Skeletal muscle satellite cell (primary cell): Measurements from ENCODE around the gene POM121. TPM values are rescaled to one million over a fixed set of nuclear protein-coding genes. Genes with fewer than 3 reads are reported as not detected.
"Not testable (repeated sequence)": the region's sequence is repeated elsewhere in the genome, so short reads cannot be mapped to it uniquely, and the experiment has no call there.

ENCODE experiments used
- H3K27me3 ChIP-seq: 2 replicates; pipeline ENCODE4 v1.7.0; 2013; ENCODE audit warnings: low read length; ENCODE audit not compliant: control insufficient read depth, insufficient read depth
- H3K36me3 ChIP-seq: 2 replicates; pipeline ENCODE4 v1.7.0; 2013; ENCODE audit warnings: mild to moderate bottlenecking, control low read depth, low read length; ENCODE audit not compliant: insufficient read depth
- H3K4me1 ChIP-seq: 2 replicates; pipeline ENCODE4 v1.7.0; 2013; ENCODE audit warnings: low read length; ENCODE audit not compliant: control insufficient read depth, insufficient read depth
- H3K4me2 ChIP-seq: 2 replicates; pipeline ENCODE4 v1.7.0; 2013; ENCODE audit warnings: mild to moderate bottlenecking, low read length
- H3K4me3 ChIP-seq: 2 replicates; pipeline ENCODE4 v1.7.0; 2013; ENCODE audit warnings: low read length
- H3K9ac ChIP-seq: 2 replicates; pipeline ENCODE4 v1.7.0; 2013; ENCODE audit warnings: mild to moderate bottlenecking, low read depth, low read length, moderate library complexity
- H3K9me3 ChIP-seq: replicated peaks from 2 replicates; pipeline ENCODE4 v1.7.0; 2013; ENCODE audit warnings: mild to moderate bottlenecking, control low read depth, low read length
- total RNA-seq: library from RNA; depleted of rRNA; stranded (reverse); fragments of >200 nt; gene quantifications from 2 replicates; pipeline ENCODE4 v1.2.3, GENCODE V29; 2012; rRNA removed

Gene POM121
- 6.8 and 7.9 TPM in 2 replicates for total RNA-seq

- Histone ChIP-seq H3K4me3 (peak within 1 kb of the TSS; percentile 93), H3K4me2 (peak within 1 kb of the TSS; percentile 89), H3K9ac (peak within 1 kb of the TSS; percentile 94), H3K4me1 (peaks cover 11% of the 10 kb centered on the region), H3K27me3 (no peaks in the 10 kb centered on the region), H3K36me3 (peaks cover 33% of the 10 kb centered on the region), H3K9me3 (no peaks in the 10 kb centered on the region)
Observed at GRCh38 chr7:72924733-72925545, at the start of gene POM121. Gene POM121, plus strand, starts transcription at chr7:72925095. Its CDS starts 27 bp downstream, at chr7:72925122.

- not testable (repeated sequence) for H3K4me1 ChIP-seq, H3K27me3 ChIP-seq, H3K9me3 ChIP-seq, H3K36me3 ChIP-seq
- H3K4me2 ChIP-seq = peak overlapping the region; percentile 87
- H3K4me3 ChIP-seq = peak overlapping the region; percentile 76
- peak overlapping the region; percentile 85 for H3K9ac ChIP-seq
Observed at GRCh38 chr7:72879079-72879736, 45.7 kb upstream of the POM121 start.

- Histone ChIP-seq H3K9ac (peak overlapping the region; percentile 85), H3K4me3 (peak overlapping the region; percentile 76), H3K4me2 (peak overlapping the region; percentile 87)
- not testable (repeated sequence) for H3K27me3 ChIP-seq, H3K36me3 ChIP-seq, H3K4me1 ChIP-seq, H3K9me3 ChIP-seq
Observed at GRCh38 chr7:72879737-72880215, 45.1 kb upstream of the POM121 start.

- peaks cover 16% of the 10 kb centered on the region for H3K36me3 ChIP-seq
- H3K4me1 ChIP-seq, H3K4me2 ChIP-seq, H3K27me3 ChIP-seq, H3K9ac ChIP-seq, H3K4me3 ChIP-seq, H3K9me3 ChIP-seq: not testable (repeated sequence)
Observed at GRCh38 chr7:72891750-72892149, 33.1 kb upstream of the POM121 start.

- H3K4me2 ChIP-seq, H3K9me3 ChIP-seq, H3K27me3 ChIP-seq, H3K4me3 ChIP-seq, H3K9ac ChIP-seq, H3K4me1 ChIP-seq: not testable (repeated sequence)
- H3K36me3 ChIP-seq = peaks cover 21% of the 10 kb centered on the region
Observed at GRCh38 chr7:72904740-72905139, 20.2 kb upstream of the POM121 start.

GRCh38 chr7:72908422-72908821, 16.5 kb upstream of the POM121 start:
- H3K4me1 ChIP-seq = not testable (repeated sequence)

GRCh38 chr7:72911395-72911794, 13.5 kb upstream of the POM121 start:
- not testable (repeated sequence) for H3K9ac ChIP-seq, H3K27me3 ChIP-seq

More at GRCh38 chr7:72908422-72908821, 16.5 kb upstream of the POM121 start:
- not testable (repeated sequence) for H3K4me2 ChIP-seq, H3K9ac ChIP-seq, H3K4me3 ChIP-seq, H3K9me3 ChIP-seq, H3K27me3 ChIP-seq
- H3K36me3 ChIP-seq = peaks cover 11% of the 10 kb centered on the region

GRCh38 chr7:72913750-72914149, 11.1 kb upstream of the POM121 start:
- H3K9ac ChIP-seq, H3K27me3 ChIP-seq, H3K36me3 ChIP-seq: not testable (repeated sequence)

More at GRCh38 chr7:72911395-72911794, 13.5 kb upstream of the POM121 start:
- not testable (repeated sequence) for H3K4me3 ChIP-seq, H3K4me2 ChIP-seq, H3K4me1 ChIP-seq, H3K36me3 ChIP-seq, H3K9me3 ChIP-seq

GRCh38 chr7:72914756-72915525, 10.0 kb upstream of the POM121 start:
- not testable (repeated sequence) for H3K4me1 ChIP-seq, H3K9me3 ChIP-seq, H3K4me3 ChIP-seq, H3K36me3 ChIP-seq, H3K4me2 ChIP-seq, H3K9ac ChIP-seq, H3K27me3 ChIP-seq

More at GRCh38 chr7:72913750-72914149, 11.1 kb upstream of the POM121 start:
- H3K4me3 ChIP-seq, H3K4me2 ChIP-seq, H3K4me1 ChIP-seq, H3K9me3 ChIP-seq: not testable (repeated sequence)

- no peak overlapping the region for H3K4me3 ChIP-seq
- H3K9ac ChIP-seq = no peak overlapping the region
- no peaks in the 10 kb centered on the region for H3K27me3 ChIP-seq
- H3K36me3 ChIP-seq = no peaks in the 10 kb centered on the region
- H3K4me2 ChIP-seq = no peak overlapping the region
- no peaks in the 10 kb centered on the region for H3K4me1 ChIP-seq
- H3K9me3 ChIP-seq = no peaks in the 10 kb centered on the region
Observed at GRCh38 chr7:72919256-72919775, 5.6 kb upstream of the POM121 start.

GRCh38 chr7:72924386-72924732, 536 bp upstream of the POM121 start:
- Histone ChIP-seq H3K36me3 (peaks cover 31% of the 10 kb centered on the region), H3K9ac (peak overlapping the region; percentile 94), H3K4me1 (peaks cover 11% of the 10 kb centered on the region), H3K27me3 (no peaks in the 10 kb centered on the region), H3K4me3 (peak overlapping the region; percentile 93), H3K9me3 (no peaks in the 10 kb centered on the region), H3K4me2 (peak overlapping the region; percentile 89)
